PC-9 (cell line): ENCODE results near the gene REEP6.
"Not testable (repeated sequence)": the region's sequence is repeated elsewhere in the genome, so short reads cannot be mapped to it uniquely, and the experiment has no call there.

Experiments used
- EZH2 ChIP-seq: fragments of 200-600 bp; sonication (generic); IDR thresholded peaks from 2 replicates; pipeline ENCODE4 v1.8.0; 2017; ENCODE audit warnings: antibody characterized with exemption, low read depth
- TF ChIP-seq, protein P1 (sequence below): fragments of 200-600 bp; sonication (generic); conservative IDR thresholded peaks from 2 replicates; pipeline ENCODE4 v1.6.1; 2017; ENCODE audit warnings: mixed run types, antibody characterized with exemption, mild to moderate bottlenecking, moderate library complexity

DNA sequence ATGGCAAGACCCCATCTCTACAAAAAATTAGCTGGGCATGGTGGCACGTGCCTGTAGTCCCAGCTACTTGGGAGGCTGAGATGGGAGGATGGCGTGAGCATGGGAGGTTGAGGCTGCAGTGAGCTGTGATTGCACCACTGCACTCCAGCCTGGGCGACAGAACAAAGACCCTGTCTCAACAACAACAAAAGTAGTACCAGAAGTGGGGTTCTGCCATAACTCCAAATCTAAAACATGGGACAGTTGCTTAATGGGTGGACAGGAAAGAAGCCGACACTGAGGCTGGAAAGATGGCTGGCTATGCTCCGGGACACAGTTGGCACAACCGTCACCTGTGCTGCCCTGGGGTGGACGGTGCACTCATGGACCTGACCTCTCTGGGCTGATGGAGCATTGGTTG, 44.7 kb downstream of the REEP6 start:
- TF ChIP-seq EZH2 = not testable (repeated sequence)
- TF ChIP-seq, protein P1, sequence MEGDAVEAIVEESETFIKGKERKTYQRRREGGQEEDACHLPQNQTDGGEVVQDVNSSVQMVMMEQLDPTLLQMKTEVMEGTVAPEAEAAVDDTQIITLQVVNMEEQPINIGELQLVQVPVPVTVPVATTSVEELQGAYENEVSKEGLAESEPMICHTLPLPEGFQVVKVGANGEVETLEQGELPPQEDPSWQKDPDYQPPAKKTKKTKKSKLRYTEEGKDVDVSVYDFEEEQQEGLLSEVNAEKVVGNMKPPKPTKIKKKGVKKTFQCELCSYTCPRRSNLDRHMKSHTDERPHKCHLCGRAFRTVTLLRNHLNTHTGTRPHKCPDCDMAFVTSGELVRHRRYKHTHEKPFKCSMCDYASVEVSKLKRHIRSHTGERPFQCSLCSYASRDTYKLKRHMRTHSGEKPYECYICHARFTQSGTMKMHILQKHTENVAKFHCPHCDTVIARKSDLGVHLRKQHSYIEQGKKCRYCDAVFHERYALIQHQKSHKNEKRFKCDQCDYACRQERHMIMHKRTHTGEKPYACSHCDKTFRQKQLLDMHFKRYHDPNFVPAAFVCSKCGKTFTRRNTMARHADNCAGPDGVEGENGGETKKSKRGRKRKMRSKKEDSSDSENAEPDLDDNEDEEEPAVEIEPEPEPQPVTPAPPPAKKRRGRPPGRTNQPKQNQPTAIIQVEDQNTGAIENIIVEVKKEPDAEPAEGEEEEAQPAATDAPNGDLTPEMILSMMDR = not testable (repeated sequence)
